GM19463 (cell line): ENCODE data around the gene TRIM5.
A peak's percentile ranks its signal among the peaks of the same experiment; 100 is the strongest.
"Not testable (repeated sequence)": the region's sequence is repeated elsewhere in the genome, so short reads cannot be mapped to it uniquely, and the experiment has no call there.

Experiments
- ATAC-seq: cut with Tn5 transposase; IDR thresholded peaks from one replicate; pipeline ENCODE4 v1.9.1; 2021; ENCODE audit warnings: mild to moderate bottlenecking, moderate library complexity; ENCODE audit not compliant: unreplicated experiment

TRIM5 gene, protein sequence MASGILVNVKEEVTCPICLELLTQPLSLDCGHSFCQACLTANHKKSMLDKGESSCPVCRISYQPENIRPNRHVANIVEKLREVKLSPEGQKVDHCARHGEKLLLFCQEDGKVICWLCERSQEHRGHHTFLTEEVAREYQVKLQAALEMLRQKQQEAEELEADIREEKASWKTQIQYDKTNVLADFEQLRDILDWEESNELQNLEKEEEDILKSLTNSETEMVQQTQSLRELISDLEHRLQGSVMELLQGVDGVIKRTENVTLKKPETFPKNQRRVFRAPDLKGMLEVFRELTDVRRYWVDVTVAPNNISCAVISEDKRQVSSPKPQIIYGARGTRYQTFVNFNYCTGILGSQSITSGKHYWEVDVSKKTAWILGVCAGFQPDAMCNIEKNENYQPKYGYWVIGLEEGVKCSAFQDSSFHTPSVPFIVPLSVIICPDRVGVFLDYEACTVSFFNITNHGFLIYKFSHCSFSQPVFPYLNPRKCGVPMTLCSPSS

DNA sequence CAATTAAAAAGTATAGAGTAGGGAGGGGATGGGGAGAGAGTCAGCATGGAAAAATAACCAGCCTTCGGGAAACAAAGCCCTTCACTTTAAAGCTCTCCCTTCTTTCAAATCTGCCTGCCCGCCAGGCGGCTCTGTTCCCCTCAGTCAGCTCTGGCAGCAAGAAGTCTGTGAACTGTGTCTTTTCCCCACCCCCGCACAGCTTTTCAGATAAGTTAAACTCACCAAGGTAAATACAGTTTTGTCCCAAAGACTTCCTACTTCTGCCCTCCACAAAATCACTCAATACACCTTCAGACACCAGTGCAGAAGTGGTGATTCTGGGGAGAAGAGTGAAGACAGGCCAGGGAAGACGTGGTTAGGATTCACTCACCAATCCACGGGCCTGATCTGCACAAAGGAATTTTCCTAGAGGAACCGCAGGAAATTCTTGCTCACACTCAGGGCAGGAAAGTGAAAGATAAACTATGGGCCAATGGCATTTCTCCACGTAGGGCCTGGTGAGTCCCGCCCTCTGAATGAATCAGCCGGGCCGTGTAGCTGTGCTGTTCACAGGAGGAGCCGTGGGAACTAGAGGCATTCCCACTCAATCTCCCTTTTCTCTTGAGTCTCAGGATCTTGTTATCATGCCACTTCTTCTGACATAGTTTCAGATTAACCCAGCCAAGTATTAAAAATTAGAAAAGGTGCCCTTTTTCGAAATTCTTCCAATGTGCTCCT lies at the start of gene TRIM5:
Gene TRIM5 (minus strand): TSS at position 429 of the 717 bp plus-strand sequence. CDS start 4,897 bp downstream, outside the sequence.
- peak; percentile 70 for ATAC-seq

DNA sequence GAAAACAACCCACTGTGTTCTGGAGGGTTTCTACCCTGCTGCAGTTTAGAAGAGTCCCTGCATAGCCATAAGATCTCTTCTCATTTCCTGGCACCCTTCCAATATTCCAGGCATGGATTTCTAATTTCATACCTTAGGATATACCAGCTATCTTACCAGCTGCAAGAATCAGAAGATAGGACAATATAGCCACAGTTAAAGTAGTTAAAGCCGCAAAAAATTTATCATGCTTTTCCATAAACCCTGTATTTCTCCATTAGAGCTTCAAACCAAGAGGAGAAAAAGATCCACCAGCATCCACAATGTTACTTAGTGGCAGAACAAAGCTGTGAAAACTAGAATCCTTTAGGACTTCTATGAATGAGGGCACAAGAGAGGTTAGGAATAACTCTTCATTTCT lies 42.8 kb upstream of the TRIM5 start:
- no peak for ATAC-seq

DNA sequence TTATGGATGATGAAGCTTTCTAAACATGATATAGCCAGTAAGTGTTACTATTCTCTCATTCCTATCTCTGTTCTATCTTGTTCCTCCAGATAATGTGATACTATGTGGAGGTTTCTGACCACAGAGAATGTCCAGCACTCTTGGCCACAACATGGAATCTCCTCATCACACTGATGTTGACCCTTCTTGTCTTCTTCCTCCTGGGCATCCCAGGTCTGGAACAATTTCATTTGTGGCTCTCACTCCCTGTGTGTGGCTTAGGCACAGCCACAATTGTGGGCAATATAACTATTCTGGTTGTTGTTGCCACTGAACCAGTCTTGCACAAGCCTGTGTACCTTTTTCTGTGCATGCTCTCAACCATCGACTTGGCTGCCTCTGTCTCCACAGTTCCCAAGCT lies 41.5 kb upstream of the TRIM5 start:
- no peak for ATAC-seq

DNA sequence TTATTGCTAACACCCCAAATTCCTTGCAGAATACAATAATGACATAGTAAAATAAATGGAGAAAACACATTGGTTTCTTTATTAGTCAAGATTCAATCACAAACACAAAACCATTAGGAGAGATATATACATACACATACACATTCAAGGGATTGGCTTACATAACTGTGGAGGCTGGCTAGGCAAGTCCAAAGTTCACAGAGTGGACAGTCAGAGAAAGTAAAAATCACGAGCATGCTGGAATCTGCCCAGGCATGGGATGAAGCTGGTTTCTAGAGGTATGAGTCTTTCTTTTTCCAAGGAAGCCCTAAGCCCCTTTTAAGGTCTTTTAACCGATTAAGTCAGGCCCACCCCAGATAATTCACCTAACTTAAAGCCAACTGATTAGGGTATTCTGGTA lies 37.7 kb upstream of the TRIM5 start:
- ATAC-seq: no peak

DNA sequence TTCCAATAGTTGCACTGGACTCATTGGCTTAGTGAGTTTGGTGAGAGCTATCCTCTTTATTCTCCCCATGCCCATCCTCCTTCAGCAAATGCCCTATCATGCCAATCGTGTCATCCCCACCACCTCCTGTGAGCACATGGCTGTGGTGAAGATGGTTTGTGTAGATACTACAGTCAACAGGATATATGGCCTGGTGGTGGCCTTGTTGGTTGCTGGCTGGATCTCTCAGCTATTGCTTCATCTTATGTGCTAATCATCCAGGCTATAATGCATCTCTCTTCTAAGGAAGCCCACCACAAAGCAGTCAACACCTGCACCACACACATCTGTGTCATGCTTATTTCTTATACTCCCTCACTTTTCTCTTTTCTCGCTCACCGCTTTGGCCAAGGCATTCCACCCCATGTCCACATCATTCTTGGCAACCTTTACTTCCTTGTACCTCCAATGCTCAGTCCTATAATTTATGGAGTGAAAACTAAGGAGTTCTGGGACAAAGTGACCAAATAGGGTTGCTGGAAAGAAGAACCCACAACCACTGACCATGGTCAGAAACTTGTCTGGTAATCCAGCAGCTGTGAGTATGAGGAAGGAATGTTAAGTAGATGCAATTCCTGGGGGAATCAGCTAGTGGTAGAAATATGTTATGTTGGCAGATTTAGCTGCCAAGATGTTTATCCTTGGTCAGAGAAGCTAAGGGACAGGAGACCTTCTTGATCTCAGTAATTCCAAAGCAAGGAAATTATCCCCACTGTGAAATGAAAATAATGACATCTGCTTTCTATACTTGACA lies 35.0 kb upstream of the TRIM5 start:
- no peak for ATAC-seq

DNA sequence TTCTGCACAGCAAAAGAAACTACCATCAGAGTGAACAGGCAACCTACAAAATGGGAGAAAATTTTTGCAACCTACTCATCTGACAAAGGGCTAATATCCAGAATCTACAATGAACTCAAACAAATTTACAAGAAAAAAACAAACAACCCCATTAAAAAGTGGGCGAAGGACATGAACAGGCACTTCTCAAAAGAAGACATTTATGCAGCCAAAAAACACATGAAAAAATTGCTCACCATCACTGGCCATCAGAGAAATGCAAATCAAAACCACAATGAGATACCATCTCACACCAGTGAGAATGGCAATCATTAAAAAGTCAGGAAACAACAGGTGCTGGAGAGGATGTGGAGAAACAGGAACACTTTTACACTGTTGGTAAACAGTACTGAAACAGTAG lies 31.6 kb upstream of the TRIM5 start:
- ATAC-seq: not testable (repeated sequence)

DNA sequence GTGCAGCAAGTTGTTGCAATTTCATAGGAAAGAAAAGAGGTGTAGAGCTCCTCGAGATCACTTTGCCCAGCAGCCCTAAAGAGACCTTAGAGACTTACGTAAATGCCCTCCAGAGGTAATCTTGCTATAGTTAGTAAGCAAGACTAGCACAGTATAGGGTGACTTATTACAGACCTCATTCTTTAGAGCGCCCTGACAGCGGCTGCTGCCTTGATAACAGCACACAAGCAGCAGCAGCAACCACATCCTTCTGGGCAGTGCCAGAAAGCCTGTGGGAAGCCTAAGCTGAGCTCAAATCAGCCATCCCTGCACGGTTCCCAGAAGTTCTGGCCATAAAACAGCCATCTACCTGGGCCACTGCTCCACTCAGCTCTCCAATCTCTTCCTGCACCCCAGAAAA lies 28.8 kb upstream of the TRIM5 start:
- no peak for ATAC-seq

DNA sequence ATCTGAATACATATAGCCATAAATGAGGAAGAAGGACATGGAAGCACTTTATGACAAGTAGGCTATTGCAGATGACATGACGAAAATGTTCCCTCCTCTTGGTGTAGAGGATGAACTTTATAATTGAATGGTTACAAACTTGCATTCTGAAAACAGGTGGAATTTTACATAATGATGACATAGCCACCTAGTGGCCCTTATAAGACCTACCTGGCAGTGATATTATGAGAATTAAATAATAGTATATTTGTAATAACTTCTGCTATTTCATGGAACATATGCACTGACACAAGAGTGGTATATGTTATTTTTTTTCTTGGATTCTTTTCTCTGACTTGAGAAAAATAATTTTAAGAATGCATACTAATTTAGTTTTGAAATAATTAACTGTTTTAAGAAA lies 27.6 kb upstream of the TRIM5 start:
- no peak for ATAC-seq

DNA sequence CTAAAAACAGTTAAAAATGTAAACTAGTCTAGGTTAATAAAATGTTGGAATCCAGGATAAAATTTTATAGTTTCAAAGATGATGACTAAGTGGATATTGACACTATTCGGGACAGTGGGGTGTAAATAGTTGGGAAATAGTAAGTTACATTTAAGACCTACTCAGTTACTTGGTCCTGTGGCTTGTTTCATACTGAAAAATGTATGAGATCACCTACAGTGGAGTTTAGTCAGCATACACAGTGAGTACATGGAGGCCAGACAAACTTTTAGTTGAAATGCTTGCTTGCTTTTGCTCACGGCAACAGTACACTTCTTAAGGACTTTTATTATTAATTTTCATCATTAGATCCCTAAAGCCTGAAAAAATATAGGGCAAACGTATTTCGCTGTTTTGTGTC lies 20.8 kb upstream of the TRIM5 start:
- ATAC-seq: no peak

DNA sequence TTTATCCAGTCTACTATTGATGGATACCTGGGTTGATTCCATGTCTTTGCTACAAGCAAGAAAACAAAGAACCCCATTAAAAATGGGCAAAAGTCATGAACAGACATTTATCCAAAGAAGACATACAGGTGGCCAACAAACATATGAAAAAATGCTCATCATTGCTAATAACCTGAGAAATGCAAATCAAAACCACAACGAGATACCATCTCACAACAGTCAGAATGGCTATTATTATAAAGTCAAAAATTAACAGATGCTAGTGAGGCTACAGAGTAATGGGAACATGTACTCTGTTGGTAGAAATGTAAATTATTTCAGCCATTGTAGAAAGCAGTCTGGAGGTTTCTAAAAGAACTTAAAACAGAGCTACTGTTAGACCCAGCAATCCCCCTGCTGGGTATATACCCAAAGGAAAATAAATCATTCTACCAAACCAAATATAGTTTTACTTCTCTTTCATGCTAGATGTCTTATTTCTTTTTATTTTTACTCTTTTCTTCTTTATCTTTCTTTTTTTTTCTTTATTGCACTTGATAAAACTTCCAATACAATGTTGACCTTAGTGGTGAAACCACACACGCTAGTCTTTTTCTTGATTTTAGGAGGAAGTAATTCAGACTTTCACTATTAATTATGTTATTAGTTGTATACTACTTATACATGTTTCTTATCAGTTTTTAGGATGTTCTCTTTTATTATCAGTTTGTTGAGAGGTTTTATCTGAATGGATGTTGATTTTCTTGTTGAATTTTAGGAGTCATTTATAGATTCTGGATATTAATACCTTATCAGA lies 19.1 kb upstream of the TRIM5 start:
- peak; percentile 75 for ATAC-seq

DNA sequence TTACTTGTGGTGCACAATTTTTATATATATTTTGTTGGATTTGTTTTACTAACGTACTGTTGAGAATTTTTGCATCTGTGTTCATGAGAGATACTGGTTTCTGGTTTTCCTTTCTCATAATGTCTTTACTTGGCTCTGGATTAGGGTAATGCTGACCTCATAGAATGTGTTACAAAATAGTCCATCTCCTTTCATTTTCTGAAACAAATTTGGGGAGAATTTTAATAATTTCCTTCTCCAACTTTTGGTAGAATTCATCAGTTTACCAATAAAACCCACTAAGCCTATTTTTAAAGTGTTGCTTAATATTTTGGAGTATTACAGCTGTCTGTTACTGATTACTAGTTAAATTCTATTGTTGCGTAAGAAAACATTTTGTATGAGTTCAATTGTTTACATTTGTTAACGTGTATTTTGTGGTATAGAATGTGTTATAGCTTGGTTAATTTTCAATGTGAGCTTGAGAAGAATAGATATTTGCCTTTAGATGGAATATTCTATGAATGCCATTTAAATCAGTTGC lies 16.2 kb upstream of the TRIM5 start:
- ATAC-seq: no peak

DNA sequence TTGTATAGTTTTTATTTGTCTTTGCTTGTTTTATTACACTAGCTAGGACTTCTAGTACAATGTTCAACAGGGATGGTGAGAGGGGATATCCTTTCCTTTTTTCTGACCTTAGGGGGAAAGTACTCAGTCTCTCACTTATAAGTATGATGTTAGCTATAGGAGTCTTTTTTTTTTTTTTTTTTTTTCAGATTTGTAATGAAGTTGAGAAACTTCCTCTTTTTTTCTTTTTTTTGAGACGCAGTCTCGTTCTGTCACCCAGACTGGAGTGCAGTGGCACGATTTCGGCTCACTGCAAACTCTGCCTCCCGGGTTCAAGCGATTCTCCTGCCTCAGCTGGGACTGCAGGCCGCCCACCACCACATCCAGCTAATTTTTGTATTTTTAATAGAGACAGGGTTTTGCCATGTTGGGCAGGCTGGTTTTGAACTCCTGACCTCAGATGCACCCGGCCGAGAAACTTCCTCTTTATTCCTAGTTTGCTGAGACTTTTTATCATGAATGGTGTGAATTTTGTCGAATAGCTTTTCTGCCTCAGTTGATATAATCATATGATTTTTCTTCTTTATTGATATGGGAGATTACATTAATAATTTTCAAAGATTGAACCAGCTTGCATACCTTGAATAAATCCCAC lies 15.7 kb upstream of the TRIM5 start:
- ATAC-seq: no peak

DNA sequence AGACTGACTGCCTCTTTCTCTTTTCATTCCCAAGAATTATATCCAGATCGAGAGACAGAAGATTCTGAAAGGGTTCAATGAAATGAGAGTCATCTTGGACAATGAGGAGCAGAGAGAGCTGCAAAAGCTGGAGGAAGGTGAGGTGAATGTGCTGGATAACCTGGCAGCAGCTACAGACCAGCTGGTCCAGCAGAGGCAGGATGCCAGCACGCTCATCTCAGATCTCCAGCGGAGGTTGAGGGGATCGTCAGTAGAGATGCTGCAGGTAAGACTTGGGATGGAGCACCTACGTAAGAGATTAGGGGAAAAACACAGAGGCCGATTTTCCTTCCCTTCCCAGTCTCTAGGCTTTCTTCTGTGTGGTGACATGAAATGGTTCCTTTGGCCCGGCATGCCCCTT lies 13.4 kb upstream of the TRIM5 start:
- ATAC-seq: no peak

DNA sequence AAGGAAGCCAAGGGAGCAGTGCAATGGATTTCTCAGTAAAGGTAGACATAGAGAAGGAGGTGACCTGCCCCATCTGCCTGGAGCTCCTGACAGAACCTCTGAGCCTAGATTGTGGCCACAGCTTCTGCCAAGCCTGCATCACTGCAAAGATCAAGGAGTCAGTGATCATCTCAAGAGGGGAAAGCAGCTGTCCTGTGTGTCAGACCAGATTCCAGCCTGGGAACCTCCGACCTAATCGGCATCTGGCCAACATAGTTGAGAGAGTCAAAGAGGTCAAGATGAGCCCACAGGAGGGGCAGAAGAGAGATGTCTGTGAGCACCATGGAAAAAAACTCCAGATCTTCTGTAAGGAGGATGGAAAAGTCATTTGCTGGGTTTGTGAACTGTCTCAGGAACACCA lies 11.3 kb upstream of the TRIM5 start:
- no peak for ATAC-seq

DNA sequence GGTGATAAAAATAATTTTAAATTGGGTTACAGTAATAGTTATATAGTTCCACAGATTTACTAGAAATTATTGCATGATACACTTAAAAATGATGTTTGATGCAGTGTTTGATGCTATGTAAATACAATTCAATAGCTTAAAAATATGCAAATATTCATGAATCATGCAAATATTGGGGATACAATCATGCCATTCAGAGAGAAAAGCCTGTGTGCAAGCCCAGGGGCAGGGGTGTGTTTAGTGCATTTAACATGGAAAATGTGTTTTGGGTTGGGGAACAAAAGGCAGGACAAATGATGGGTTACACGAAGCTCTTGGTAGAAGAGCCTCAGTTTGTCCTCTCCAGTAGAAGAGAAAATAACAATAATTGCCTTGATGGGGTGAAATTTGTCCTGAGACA lies 10.7 kb upstream of the TRIM5 start:
- no peak for ATAC-seq

DNA sequence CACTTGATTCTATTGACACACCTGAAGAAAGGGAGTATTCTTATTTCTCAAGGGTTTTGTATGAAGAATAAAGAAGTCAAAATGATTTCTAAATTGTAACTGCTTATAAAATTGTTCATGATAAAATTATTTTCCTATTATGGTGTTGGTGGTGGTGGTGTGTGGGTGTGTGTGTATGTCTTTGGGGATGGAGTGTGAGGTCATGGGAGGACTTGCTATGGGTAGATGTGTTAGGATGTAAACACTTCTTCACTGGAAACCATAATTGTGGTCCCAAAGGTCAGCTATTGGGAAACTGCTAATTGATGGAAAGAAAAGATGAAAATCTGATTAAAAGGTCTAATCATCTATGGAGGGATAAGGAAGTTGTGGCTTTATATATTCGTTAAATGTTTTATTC lies 9.8 kb upstream of the TRIM5 start:
- ATAC-seq: no peak

DNA sequence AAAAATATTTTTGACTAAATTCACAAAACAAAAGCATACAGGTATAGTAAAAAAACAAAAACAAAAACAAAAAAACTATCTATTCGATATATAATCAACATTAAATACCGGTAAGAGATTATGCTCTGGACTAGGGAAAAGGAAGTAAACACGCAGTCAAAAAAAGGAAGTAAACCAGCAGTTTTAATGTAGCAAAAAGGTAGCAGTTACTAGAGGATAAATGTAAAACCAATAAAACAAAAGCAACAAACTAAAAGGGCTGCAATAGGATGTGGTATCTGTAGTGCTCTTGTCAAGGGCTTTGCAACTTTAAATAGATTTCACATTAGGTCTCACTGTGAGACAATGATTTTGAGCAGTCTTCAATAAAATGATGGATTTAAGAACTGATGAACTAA lies 7.1 kb upstream of the TRIM5 start:
- ATAC-seq: no peak

DNA sequence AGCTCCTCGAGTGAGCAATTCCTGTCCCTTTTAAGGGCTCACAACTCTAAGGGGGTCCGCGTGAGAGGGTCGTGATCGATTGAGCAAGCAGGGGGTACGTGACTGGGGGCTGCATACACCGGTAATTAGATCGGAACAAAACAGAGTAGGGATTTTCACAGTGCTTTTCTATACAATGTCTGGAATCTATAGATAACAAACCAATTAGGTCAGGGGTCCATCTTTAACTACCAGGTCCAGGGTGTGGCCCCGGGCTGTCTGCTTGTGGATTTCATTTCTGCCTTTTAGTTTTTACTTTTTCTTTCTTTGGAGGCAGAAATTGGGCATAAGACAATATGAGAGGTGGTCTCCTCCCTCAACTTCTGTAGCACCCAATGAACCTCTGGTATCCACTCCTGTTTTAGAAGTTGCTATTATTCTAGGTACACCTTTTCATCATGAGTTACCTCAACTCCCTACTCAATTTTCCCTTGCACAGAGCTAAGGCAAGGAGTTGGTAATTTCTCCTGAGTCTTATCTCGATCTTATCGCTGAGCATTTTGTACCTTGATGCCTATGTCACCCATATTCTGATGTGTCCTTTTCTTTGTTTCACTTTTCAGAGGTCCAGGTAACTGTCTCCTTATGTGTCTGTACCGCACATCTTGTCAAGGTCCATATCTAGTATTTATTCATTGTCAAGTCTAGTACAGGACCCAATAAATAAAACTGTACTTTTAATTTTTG lies 6.5 kb upstream of the TRIM5 start:
- ATAC-seq: not testable (repeated sequence)

DNA sequence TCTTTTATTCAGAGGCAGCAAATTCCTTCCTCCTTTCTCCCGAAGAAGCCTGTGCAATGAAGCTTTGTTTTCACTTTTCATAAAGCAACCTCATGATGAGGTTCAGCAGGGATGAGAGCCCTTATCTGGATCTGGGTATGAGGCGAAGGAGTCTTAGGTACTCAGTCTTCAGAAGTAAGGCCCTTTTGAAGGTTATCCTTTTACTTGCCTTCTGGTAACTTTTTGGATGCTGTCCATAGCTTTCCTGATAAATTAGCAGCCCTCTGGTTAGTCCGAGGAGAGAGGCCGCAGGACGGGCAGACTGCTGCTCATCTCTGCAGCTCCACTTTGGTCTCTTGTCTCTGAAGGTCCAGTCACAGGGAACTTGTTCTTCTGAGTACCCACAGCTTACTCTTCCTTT lies 5.9 kb upstream of the TRIM5 start:
- no peak for ATAC-seq
